NOMO-1 (cell line): Measurements from ENCODE around the gene PAK1.
A peak's percentile ranks its signal among the peaks of the same experiment; 100 is the strongest.

Experiments
- DNase-seq, 2 experiments: peaks; one replicate each; lab custom pipeline; 2025; ENCODE audit not compliant: unreplicated experiment in 2 of 2; lab: John Stamatoyannopoulos, UW

The PAK1 gene

GRCh38 chr11:77440678-77441077, 33.2 kb downstream of the PAK1 start:
- no peak for DNase-seq

GRCh38 chr11:77438487-77438886, 35.4 kb downstream of the PAK1 start:
- peak in 1 of 2 experiments; percentile 55 for DNase-seq

GRCh38 chr11:77436969-77437368, 36.9 kb downstream of the PAK1 start:
- DNase-seq: no peak

DNA sequence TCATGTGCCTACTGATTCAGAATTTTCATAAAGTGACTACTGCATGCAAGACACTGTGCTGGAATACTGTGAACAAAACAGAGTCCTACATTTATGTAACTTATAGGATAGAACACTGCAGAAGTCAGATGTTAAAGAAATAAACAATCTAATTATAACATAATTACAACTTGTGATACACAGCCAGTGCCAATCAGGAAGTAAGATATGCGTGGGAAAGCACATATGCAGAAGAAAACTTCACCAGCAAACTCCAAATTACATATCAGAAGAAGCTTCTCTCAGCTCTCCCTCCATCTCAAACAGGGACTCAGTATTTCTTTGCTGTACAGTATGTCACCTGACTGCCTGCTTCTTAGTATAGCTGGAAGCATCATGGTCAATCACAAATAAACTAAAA, 37.4 kb downstream of the PAK1 start:
- no peak for DNase-seq

DNA sequence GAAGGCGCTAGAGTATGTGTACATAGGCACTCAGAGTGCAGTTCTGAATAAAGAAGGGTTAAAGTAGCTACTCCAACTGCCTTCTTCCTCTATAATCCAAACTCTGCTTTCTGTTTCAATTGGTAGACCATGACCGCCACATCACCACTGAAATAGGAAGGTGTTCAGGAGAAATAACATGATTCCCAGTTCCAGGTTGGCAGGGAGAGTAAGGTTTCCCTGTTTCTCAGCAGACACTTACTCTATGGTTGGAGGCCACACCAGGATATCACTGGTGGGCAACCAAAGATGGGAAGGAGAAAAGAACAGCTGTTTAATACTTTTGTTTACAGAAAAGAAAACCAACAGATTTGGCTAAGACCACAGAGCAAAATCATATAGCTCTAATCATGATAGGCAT, 37.9 kb downstream of the PAK1 start:
- DNase-seq: peak; percentile 28 to 60

- DNase-seq: no peak
These were observed 42.1 kb downstream of the PAK1 start for GRCh38 chr11:77431813-77432212.

GRCh38 chr11:77428598-77428997, 45.3 kb downstream of the PAK1 start:
- DNase-seq: no peak

DNA sequence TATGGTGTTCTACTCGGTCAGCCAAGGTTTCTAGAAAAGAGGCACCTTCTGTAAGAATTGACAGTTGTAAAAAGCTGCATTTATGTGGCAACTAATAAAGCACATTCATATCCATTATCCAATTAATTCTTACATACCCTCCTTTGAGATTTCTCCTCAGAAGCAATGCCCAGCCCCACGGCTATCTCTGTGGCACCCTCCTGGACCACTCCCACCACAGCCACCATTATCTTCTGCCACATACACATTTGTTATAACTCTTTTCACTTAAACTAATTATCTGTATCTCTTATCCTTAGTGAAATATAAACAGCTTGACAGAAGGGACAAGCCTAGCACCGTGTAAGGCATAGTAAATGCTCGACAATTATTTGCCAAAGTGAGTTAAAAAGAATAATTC, 48.5 kb downstream of the PAK1 start:
- DNase-seq: no peak

- DNase-seq: no peak
These were observed 49.2 kb downstream of the PAK1 start for GRCh38 chr11:77424644-77425043.

DNA sequence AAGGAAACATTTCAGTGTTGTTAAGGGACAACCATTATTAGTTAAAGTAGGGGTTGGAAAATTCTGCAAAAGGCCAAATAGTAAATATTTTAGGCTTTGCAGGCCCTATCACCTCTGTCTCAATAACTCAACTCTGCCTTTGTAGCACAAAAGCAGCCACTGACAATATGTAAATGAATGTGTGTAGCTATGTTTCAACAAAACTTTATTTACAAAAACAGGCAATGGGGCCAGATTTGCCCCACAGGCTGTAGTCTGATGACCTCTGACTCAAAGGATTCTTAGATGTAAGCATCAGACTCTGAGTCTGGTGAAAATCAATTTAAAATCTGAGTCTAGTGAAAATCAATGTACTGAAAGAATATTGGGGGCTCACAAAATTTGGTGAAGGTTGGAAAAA, 50.3 kb downstream of the PAK1 start:
- no peak for DNase-seq

DNA sequence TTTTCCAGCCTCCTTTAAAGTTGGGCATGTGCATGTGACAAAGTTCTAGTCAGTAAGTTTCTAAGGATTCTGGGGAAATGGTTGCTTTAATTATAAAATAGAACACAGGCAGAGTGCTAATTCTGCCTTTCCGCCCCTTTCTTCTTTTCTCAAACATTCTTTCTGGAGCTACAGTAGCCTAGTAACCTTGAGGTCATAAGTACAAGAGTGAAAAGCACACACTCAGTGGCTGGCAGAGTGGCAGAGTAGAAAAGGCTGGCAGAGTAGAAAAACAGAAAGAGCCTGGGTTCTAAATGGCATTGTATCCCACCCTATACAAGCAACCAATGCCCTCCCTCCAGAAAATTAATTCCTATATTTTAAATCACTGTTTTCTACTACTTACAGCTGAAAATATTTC, 51.2 kb downstream of the PAK1 start:
- no peak for DNase-seq

DNA sequence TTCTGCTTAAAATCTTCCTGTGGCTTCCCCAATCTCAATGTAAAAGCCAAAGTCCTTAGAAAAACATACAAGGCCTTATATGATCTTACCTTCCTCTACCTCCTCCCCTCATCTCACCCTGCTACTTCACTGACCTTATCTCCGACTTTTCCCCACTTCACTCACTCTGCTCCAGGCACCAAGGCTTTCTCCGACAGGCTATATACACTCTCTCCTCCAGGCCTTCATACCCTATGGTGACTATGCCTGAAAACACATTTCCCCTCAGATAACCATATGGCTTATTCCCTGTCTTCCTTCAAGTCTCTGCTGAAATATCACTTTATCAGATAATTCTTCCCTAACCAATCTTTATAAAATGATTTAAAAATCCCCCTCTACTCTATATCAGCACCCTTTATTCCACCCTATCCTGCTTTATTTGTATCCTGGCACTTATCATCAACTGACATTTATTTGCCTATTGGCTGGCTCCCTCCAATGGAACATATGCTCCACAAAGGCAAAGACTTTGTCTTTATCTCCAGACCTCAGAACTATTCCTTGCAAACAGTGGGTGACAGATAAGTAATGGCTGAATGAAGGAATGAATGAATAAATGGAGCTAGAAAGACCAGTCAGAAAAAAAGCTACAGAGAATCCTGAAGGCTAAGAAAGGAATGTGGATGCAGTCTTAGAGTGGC, 52.7 kb downstream of the PAK1 start:
- no peak for DNase-seq

GRCh38 chr11:77418971-77419597, 54.8 kb downstream of the PAK1 start:
- peak; percentile 60 to 81 for DNase-seq

- peak; percentile 72 to 83 for DNase-seq
These were observed 55.5 kb downstream of the PAK1 start for GRCh38 chr11:77418155-77418970.

- no peak for DNase-seq
These were observed 57.5 kb downstream of the PAK1 start for GRCh38 chr11:77416357-77416756.

DNA sequence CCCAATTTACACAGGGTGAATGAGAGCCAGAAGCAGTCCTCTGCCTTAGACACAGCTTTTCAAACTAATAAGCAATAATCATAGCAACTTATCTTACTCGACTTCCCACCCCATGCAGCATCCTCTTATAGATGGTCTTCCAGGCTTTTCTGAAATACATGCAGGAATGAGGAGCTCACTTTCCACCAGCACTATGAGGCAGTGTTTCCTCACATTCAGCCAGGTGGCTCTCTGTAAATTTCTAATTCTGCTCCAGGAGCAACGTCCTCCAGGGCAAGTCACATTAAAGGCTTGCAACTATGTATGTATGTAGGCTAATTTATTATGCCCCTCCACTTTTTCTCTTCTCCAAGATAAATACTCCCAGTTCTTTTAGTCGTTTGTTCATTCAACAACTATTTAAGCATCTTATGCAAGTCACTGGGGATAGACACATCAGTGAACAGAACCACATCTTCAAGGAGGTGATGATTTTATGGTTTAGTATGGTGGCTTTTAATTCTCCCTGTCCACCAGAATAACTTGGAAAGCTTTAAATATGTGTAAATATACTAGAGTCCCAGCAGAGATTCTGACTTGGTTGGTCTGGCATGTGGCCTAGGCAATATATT, 59.9 kb downstream of the PAK1 start:
- DNase-seq: no peak

DNA sequence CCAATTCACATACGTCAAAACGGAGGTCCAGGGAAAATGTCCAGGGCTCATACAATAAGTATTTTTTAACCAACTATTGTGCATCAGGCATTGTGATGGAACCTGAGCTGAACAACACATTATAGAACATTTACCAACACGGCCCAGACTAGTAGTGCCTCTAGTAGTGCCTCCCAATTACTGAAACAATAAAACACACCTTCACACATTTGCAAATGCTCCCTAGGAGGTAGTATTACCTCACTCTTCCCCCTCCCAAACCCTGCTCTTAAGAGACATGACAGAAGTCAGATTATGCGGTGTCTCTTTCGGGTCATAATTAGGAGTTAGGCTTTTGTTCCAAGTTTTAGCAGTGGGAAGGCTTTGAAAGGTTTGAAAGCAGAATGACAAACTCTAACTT, 61.1 kb downstream of the PAK1 start:
- no peak for DNase-seq

DNA sequence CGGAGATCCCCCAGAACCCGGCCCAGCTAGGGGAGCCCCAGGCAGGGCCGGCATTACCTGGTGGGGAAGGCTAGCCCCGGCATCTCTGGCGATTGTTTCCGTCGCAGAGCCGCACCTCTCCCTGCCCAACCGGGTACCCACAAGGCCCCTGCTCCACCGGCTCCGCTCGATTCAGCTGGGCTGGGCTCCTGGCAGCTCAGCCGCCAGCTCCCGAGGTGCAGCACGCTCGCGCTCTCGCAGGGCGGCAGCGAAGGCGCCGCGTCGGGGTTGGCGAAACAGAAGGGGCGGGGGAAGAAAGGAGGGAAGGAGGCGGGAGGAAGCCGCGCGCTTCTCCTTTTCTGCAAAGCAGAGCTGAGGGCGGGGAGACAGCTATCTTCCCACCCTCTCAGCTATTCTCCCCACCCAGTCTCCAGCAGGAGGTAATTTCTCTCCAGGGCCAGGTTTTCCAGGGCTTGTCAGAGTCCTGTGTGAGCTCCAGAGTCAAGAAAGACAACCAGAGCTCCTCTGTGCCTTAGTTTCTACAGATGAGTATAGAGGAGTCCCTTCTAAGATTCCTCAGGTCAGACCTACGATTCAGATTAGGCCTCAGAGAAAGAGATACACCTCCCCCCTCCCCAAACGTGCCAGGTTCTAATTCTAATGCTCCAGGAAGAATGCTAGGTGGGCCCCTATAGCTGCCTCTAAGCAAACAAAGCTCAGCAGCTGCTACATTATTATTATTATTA, 62.0 kb downstream of the PAK1 start:
- peak; percentile 89 for DNase-seq

DNA sequence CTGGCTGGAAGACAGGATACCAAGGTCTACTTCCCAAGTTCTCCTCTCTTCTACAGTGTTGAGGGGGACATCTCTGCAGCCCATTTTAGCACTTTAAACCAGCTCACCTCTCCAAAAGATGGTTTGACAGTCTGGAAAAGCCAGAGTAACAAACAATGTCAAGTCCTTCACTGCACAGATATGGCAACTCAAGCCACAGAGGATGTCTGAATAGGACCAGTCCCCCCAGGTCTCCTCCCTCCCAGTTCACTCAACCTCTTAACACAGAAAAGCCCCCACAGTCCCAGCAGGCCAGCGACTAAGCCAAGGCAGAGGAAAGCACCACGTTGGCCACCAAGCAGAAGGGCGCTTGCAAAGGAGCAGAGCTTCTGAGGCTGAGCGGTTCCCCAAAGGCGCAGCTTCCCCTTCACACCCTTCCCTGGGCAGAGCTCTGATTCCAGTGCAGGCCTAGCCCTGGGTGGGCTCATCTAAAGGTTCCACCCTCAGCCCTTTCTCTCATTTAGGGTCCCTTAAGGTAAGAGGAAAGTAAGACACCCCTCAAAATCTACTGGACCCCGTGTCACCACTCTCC, 62.7 kb downstream of the PAK1 start:
- DNase-seq: peak; percentile 52 to 59

DNA sequence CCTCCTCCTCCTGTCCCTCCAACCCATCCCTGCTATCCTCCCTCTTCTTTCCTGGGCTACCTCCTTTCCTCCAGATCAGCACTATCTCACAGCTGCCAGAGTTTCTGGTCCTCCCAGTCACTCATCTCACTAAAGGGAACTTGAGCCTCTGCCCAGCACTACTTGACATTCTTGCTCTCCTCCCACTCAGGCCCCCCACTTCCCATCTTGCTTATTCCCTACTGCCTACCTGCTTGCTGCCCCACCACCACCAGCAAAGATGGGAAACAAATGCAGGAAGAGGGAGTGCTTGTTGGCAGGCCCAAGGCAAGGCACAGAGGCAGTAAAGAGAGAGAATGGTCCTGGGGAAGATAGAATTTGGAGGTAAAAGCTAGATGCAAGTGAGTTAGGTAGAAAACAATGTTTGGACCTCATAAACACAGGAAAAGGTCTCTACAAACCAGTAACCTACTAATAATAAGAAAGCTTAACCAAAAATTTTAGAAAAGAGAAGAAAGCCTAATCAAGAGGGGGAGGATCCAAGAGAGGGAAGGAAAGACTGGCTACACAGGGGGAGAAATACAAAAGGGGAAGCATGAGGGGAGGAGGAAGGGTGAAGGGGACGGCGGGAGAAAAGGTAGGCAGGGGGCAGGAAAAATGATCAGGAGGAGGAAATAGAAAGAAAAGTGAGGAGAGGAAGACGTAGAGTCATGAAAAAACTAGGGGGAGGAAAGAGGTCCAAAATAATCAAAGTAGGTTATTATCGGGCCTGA, 63.6 kb downstream of the PAK1 start:
- peak in 1 of 2 experiments; percentile 33 for DNase-seq
